ENCODE results near the gene TIMM23B.
"Not testable (repeated sequence)": the region's sequence is repeated elsewhere in the genome, so short reads cannot be mapped to it uniquely, and the experiment has no call there.

Gene TIMM23B

GRCh38 chr10:49941447-49942338, at the start of gene TIMM23B, which contains the start of gene PARG:
TIMM23B (plus strand) TSS chr10:49942053; CDS start chr10:49942195, 142 bp downstream.
PARG (minus strand) TSS chr10:49942027; CDS start chr10:49941725, 302 bp downstream.
- Mint-ChIP-seq H3K4me3 (peak within 1 kb of the TSS; percentile 99), H3K4me1 (ENCODE audit: low read depth) (peaks cover 43% of the 10 kb centered on the region), H3K36me3 (ENCODE audit: low read depth) (peaks cover 13% of the 10 kb centered on the region), H3K27ac (peak within 1 kb of the TSS; percentile 98)
- H3K9me3 Mint-ChIP-seq, H3K27me3 Mint-ChIP-seq: not testable (repeated sequence)

- H3K27ac Mint-ChIP-seq; H3K27me3 Mint-ChIP-seq; H3K4me3 Mint-ChIP-seq; H3K9me3 Mint-ChIP-seq; H3K4me1 Mint-ChIP-seq (ENCODE audit: low read depth): not testable (repeated sequence)
- H3K36me3 Mint-ChIP-seq (ENCODE audit: low read depth) = peaks cover 33% of the 10 kb centered on the region
These were observed 41.9 kb upstream of the TIMM23B start for GRCh38 chr10:49899999-49900398.

DNA sequence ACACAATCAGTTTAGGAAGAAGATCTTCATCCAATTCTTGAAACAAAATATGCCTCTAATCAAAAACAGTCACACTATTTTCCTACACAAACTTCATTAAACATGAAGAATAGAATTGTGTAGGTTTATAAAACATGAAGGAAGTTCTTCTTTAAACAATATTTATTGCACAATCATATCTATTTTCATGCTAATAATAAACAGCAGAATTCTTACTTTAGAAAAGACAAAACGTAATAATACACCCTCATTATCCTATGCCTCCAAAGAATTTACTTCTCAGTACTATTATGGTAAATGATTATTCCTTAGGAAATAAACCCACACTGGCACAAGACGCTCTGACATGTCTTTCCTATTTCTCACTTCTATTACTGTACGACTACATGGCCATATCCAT, 41.4 kb upstream of the TIMM23B start:
- H3K4me1 Mint-ChIP-seq (ENCODE audit: low read depth); H3K27ac Mint-ChIP-seq; H3K4me3 Mint-ChIP-seq; H3K27me3 Mint-ChIP-seq; H3K9me3 Mint-ChIP-seq: not testable (repeated sequence)
- H3K36me3 Mint-ChIP-seq (ENCODE audit: low read depth) = peaks cover 29% of the 10 kb centered on the region

DNA sequence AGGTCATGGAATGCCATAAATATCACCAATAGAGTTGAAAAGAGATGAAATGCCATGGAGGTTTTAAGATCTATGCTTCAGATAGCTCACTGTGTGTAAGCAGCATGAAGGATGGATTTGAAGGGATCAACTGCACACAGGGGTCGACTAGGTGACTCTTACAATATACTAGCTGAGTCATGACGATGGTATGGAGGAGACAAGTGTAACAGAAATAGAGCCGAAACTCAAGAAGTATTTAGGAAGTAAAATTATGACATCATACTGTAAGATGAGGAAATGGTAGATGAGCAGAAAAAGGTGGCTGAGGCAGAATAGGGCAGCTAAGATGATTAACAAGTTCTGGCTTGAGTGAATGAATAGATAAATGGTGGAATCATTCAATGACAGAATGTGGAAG, 38.0 kb upstream of the TIMM23B start:
- H3K4me1 Mint-ChIP-seq (ENCODE audit: low read depth); H3K27ac Mint-ChIP-seq; H3K9me3 Mint-ChIP-seq; H3K4me3 Mint-ChIP-seq; H3K27me3 Mint-ChIP-seq: not testable (repeated sequence)
- peaks cover 18% of the 10 kb centered on the region for H3K36me3 Mint-ChIP-seq (ENCODE audit: low read depth)

GRCh38 chr10:49908290-49909080, 33.4 kb upstream of the TIMM23B start:
- peaks cover 17% of the 10 kb centered on the region for H3K36me3 Mint-ChIP-seq (ENCODE audit: low read depth)
- not testable (repeated sequence) for H3K27me3 Mint-ChIP-seq; H3K4me1 Mint-ChIP-seq (ENCODE audit: low read depth); H3K4me3 Mint-ChIP-seq; H3K27ac Mint-ChIP-seq; H3K9me3 Mint-ChIP-seq

GRCh38 chr10:49910295-49910694, 31.6 kb upstream of the TIMM23B start:
- H3K9me3 Mint-ChIP-seq; H3K27ac Mint-ChIP-seq; H3K4me1 Mint-ChIP-seq (ENCODE audit: low read depth); H3K27me3 Mint-ChIP-seq; H3K4me3 Mint-ChIP-seq: not testable (repeated sequence)
- H3K36me3 Mint-ChIP-seq (ENCODE audit: low read depth) = peaks cover 15% of the 10 kb centered on the region

GRCh38 chr10:49916451-49916850, 25.4 kb upstream of the TIMM23B start:
- peaks cover 20% of the 10 kb centered on the region for H3K36me3 Mint-ChIP-seq (ENCODE audit: low read depth)
- not testable (repeated sequence) for H3K27me3 Mint-ChIP-seq; H3K4me1 Mint-ChIP-seq (ENCODE audit: low read depth); H3K4me3 Mint-ChIP-seq; H3K27ac Mint-ChIP-seq; H3K9me3 Mint-ChIP-seq

GRCh38 chr10:49917927-49918326, 23.9 kb upstream of the TIMM23B start:
- H3K27me3 Mint-ChIP-seq; H3K4me1 Mint-ChIP-seq (ENCODE audit: low read depth); H3K4me3 Mint-ChIP-seq; H3K27ac Mint-ChIP-seq; H3K9me3 Mint-ChIP-seq: not testable (repeated sequence)
- peaks cover 16% of the 10 kb centered on the region for H3K36me3 Mint-ChIP-seq (ENCODE audit: low read depth)

DNA sequence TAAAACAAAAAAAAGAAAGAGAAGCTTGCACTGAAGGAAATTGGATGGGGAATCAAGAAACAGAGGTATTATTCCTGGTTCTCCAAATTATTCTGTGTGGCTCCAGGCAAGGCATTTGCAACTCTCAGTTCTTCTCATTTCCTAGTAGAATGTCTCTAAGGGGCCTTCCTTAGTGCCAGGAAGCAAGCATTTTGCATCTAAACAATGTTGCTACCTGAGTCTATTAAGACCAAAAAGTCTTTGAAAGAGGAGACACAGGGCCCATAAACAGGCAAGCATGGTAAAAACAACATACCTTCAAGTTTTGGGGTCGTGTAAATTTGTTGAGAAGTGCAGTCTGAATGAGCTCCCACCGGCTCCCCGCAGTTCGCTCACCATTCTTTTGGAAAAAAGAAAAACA, 19.8 kb upstream of the TIMM23B start:
- H3K36me3 Mint-ChIP-seq (ENCODE audit: low read depth) = peaks cover 14% of the 10 kb centered on the region
- H3K27me3 Mint-ChIP-seq; H3K4me1 Mint-ChIP-seq (ENCODE audit: low read depth); H3K27ac Mint-ChIP-seq; H3K9me3 Mint-ChIP-seq; H3K4me3 Mint-ChIP-seq: not testable (repeated sequence)

GRCh38 chr10:49923572-49923971, 18.3 kb upstream of the TIMM23B start:
- not testable (repeated sequence) for H3K4me1 Mint-ChIP-seq (ENCODE audit: low read depth); H3K9me3 Mint-ChIP-seq; H3K27ac Mint-ChIP-seq; H3K27me3 Mint-ChIP-seq; H3K4me3 Mint-ChIP-seq
- peaks cover 12% of the 10 kb centered on the region for H3K36me3 Mint-ChIP-seq (ENCODE audit: low read depth)

GRCh38 chr10:49931276-49931675, 10.6 kb upstream of the TIMM23B start:
- H3K36me3 Mint-ChIP-seq (ENCODE audit: low read depth); H3K4me1 Mint-ChIP-seq (ENCODE audit: low read depth); H3K4me3 Mint-ChIP-seq; H3K9me3 Mint-ChIP-seq; H3K27ac Mint-ChIP-seq; H3K27me3 Mint-ChIP-seq: not testable (repeated sequence)

DNA sequence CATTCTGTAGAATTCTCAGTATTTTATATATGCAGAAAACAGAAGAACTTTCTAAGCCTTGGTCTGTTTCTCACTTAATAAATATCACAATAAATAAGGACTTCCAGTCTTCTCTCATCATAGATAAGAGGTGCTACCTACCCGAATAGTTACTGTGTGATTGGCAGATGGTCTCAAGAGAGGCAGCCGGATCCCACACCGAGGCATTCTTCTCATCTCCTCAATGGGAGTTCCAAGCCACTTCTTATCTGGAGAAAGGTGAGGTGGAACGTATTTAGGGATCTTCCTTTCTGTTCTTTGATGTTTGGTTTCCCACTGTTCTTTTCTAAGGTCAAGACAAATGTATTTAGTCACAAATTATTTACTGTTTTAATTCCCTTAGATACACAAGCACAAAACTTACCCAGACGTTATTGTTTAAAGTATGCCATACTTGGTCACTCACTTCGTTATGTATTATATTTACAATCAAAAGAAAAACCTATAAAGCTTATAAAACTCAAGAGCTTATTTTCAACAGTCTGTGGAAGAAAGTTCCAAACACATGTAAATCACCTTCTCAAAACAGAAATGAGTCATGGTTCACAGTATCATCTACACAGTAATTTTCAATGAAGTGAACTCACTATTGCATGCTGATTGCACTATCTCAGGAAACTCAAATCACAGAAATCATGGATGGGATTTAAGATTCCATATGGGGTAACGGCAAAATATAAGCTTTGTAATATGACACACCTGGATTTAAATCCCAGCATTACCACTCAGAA, 9.7 kb upstream of the TIMM23B start:
- H3K4me3 Mint-ChIP-seq, H3K27ac Mint-ChIP-seq: not testable (repeated sequence)

GRCh38 chr10:49942339-49942705, 469 bp downstream of the TIMM23B start:
- not testable (repeated sequence) for H3K9me3 Mint-ChIP-seq, H3K27me3 Mint-ChIP-seq
- H3K36me3 Mint-ChIP-seq (ENCODE audit: low read depth) = peaks cover 17% of the 10 kb centered on the region
- peak overlapping the region; percentile 98 for H3K27ac Mint-ChIP-seq
- H3K4me1 Mint-ChIP-seq (ENCODE audit: low read depth) = peaks cover 43% of the 10 kb centered on the region
- peak overlapping the region; percentile 99 for H3K4me3 Mint-ChIP-seq

More for the DNA sequence above, 9.7 kb upstream of the TIMM23B start:
- H3K27me3 Mint-ChIP-seq; H3K4me1 Mint-ChIP-seq (ENCODE audit: low read depth); H3K36me3 Mint-ChIP-seq (ENCODE audit: low read depth); H3K9me3 Mint-ChIP-seq: not testable (repeated sequence)

- not testable (repeated sequence) for H3K27me3 Mint-ChIP-seq, H3K9me3 Mint-ChIP-seq
- H3K27ac Mint-ChIP-seq = peak overlapping the region; percentile 38
- H3K4me1 Mint-ChIP-seq (ENCODE audit: low read depth) = peaks cover 34% of the 10 kb centered on the region
- peaks cover 17% of the 10 kb centered on the region for H3K36me3 Mint-ChIP-seq (ENCODE audit: low read depth)
- peak overlapping the region; percentile 52 for H3K4me3 Mint-ChIP-seq
These were observed 1.8 kb downstream of the TIMM23B start for GRCh38 chr10:49943607-49944006.

DNA sequence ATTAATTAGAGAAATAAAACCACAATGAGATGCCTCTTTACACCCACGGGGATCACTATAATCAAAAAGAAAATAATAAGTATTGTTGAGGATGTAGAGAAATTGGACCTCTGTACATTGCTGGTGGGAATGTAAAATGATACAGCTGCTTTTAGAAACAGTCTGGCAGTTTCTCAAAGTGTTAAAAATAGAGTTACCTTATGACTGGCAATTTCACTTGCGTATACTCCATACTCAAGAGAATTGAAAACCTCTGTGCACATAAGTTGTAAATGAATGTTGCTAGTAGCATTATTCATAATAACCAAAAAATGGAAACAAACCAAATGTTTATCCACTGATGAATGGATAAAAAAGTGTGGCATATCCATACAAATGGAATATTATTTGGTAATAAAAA, 6.3 kb downstream of the TIMM23B start:
- peaks cover 13% of the 10 kb centered on the region for H3K4me1 Mint-ChIP-seq (ENCODE audit: low read depth)
- H3K4me3 Mint-ChIP-seq, H3K27ac Mint-ChIP-seq, H3K9me3 Mint-ChIP-seq, H3K27me3 Mint-ChIP-seq: not testable (repeated sequence)
- H3K36me3 Mint-ChIP-seq (ENCODE audit: low read depth) = peaks cover 29% of the 10 kb centered on the region
